Small intestine (tissue), 7 donors: ENCODE measurements around the gene FBXL17. TPM values are rescaled to one million over a fixed set of nuclear protein-coding genes. Genes with fewer than 3 reads are reported as not detected.
"Not testable (repeated sequence)": the region's sequence is repeated elsewhere in the genome, so short reads cannot be mapped to it uniquely, and the experiment has no call there.

Experiments used
- DNase-seq, 2 donors: peaks; one replicate each; pipeline versions ENCODE4 v3.0.0 to v3.0.0-alpha.2; 2013
- FAIRE-seq: peaks from 2 replicates; lab custom pipeline; 2012; peaks lifted over from hg19 to GRCh38; lab: Jason Lieb, UNC
- H3K27ac ChIP-seq, 3 donors: one replicate each; pipeline ENCODE4 v1.5.1; 2013; ENCODE audit warnings: low read length in 2 of 3, mild to moderate bottlenecking in 2 of 3, control low read depth in 1 of 3, inconsistent platforms in 1 of 3, low read depth in 1 of 3, moderate library complexity in 1 of 3
- H3K27me3 ChIP-seq, 3 donors: one replicate each; pipeline ENCODE4 v1.6.1; 2013; ENCODE audit warnings: low read length in 3 of 3, inconsistent platforms in 1 of 3; ENCODE audit not compliant: control insufficient read depth in 3 of 3, insufficient read depth in 3 of 3
- H3K36me3 ChIP-seq, 3 donors: one replicate each; pipeline ENCODE4 v1.6.1; 2013; ENCODE audit warnings: low read length in 3 of 3, inconsistent platforms in 1 of 3, low read depth in 1 of 3, mild to moderate bottlenecking in 1 of 3, moderate library complexity in 1 of 3; ENCODE audit not compliant: control insufficient read depth in 3 of 3, insufficient read depth in 2 of 3
- H3K4me1 ChIP-seq, 3 donors: one replicate each; pipeline ENCODE4 v1.6.1; 2013; ENCODE audit warnings: low read length in 2 of 3, inconsistent platforms in 1 of 3, low read depth in 1 of 3, mild to moderate bottlenecking in 1 of 3, moderate library complexity in 1 of 3; ENCODE audit not compliant: control insufficient read depth in 3 of 3, insufficient read depth in 2 of 3
- H3K4me3 ChIP-seq, 3 donors: one replicate each; pipeline ENCODE4 v1.5.1; 2013; ENCODE audit warnings: low read length in 3 of 3, control low read depth in 1 of 3, inconsistent platforms in 1 of 3, low read depth in 1 of 3, mild to moderate bottlenecking in 1 of 3, moderate library complexity in 1 of 3
- H3K9me3 ChIP-seq, 2 donors: one replicate each; pipeline ENCODE4 v1.6.1; 2013; ENCODE audit warnings: low read depth in 1 of 2, low read length in 1 of 2; ENCODE audit not compliant: control insufficient read depth in 2 of 2, insufficient read depth in 1 of 2
- WGBS, 3 donors: extraction: QIAGEN DNeasy Blood & Tissue Kit; methylation state at CpG; one replicate each; pipeline ENCODE4 v1.1.7; 2013; 5-methylcytosine and 5-hydroxymethylcytosine counted together
- polyA plus RNA-seq, 4 donors: library from polyadenylated mRNA; stranded (reverse) in 3 of 4; unstranded in 1 of 4; fragments of 200-250 nt in 3 of 4; fragments of 120-200 nt in 1 of 4; gene quantifications; one replicate each; pipeline versions ENCODE4 v1.2.1 to v1.2.3, GENCODE V29; 2013
- donor health status: healthy with polysubstance abuse.
- donor health status: control.
- donor health status: control.
- donor health status: Bipolar disorder and iron deficiency.
- donor health status: healthy.

Gene FBXL17
- polyA plus RNA-seq, 4 donors = 5.4 to 20.6 (median 8.3) TPM

- Histone ChIP-seq H3K4me1 (no peaks in the 10 kb centered on the region), H3K4me3 (no peak overlapping the region), H3K27ac (no peak overlapping the region), H3K36me3 (peaks cover 0 to 3% (median 2%) of the 10 kb centered on the region in 3 donors), H3K9me3 (no peaks in the 10 kb centered on the region), H3K27me3 (no peaks in the 10 kb centered on the region)
- DNase-seq (peak in 1 of 2 donors; percentile 21), FAIRE-seq (no peak)
- 67 to 87% (median 68%) methylated on average over 7 of the region's 7 CpGs for WGBS, 3 donors
These were observed 199.9 kb downstream of the FBXL17 start for GRCh38 chr5:108181975-108182374.

- Histone ChIP-seq H3K27ac (no peak overlapping the region), H3K9me3 (no peaks in the 10 kb centered on the region), H3K36me3 (peaks cover 0 to 3% (median 0%) of the 10 kb centered on the region in 3 donors), H3K27me3 (no peaks in the 10 kb centered on the region), H3K4me3 (no peak overlapping the region), H3K4me1 (peaks cover 0 to 6% (median 2%) of the 10 kb centered on the region in 3 donors)
- DNase-seq (peak; percentile 64), FAIRE-seq (peak; percentile 76)
These were observed 207.6 kb downstream of the FBXL17 start for GRCh38 chr5:108174286-108174685.

- DNase-seq = no peak
- H3K4me3 ChIP-seq = no peak overlapping the region
- no peaks in the 10 kb centered on the region for H3K27me3 ChIP-seq
- H3K9me3 ChIP-seq = no peaks in the 10 kb centered on the region
- H3K4me1 ChIP-seq = peaks cover 0 to 6% (median 2%) of the 10 kb centered on the region in 3 donors
- H3K27ac ChIP-seq = no peak overlapping the region
- no peaks in the 10 kb centered on the region for H3K36me3 ChIP-seq
- no peak for FAIRE-seq
- 93 to 98% (median 98%) methylated on average over 6 of the region's 6 CpGs for WGBS, 3 donors
These were observed 210.1 kb downstream of the FBXL17 start for GRCh38 chr5:108171759-108172158.

- no peaks in the 10 kb centered on the region for H3K36me3 ChIP-seq
- H3K27ac ChIP-seq = no peak overlapping the region
- H3K27me3 ChIP-seq = no peaks in the 10 kb centered on the region
- DNase-seq (no peak), FAIRE-seq (no peak)
- H3K9me3 ChIP-seq = no peaks in the 10 kb centered on the region
- WGBS, 3 donors = 76 to 95% (median 92%) methylated on average over 2 of the region's 2 CpGs
- H3K4me1 ChIP-seq = peaks cover 0 to 1% (median 0%) of the 10 kb centered on the region in 3 donors
- H3K4me3 ChIP-seq = no peak overlapping the region
These were observed 213.0 kb downstream of the FBXL17 start for GRCh38 chr5:108168915-108169314.

- Histone ChIP-seq H3K4me1 (peaks cover 0 to 1% (median 0%) of the 10 kb centered on the region in 3 donors), H3K27me3 (no peaks in the 10 kb centered on the region), H3K27ac (no peak overlapping the region), H3K36me3 (no peaks in the 10 kb centered on the region), H3K9me3 (no peaks in the 10 kb centered on the region), H3K4me3 (no peak overlapping the region)
- whole genome bisulfite sequencing, 3 donors = 63 to 95% (median 80%) methylated on average over 2 of the region's 2 CpGs
- no peak for FAIRE-seq
- DNase-seq = no peak
These were observed 214.7 kb downstream of the FBXL17 start for GRCh38 chr5:108167174-108167573.

GRCh38 chr5:108164574-108164973, 217.3 kb downstream of the FBXL17 start:
- H3K9me3 ChIP-seq = no peaks in the 10 kb centered on the region
- H3K4me3 ChIP-seq = no peak overlapping the region
- no peak overlapping the region for H3K27ac ChIP-seq
- FAIRE-seq (no peak), DNase-seq (no peak)
- H3K4me1 ChIP-seq = peaks cover 0 to 1% (median 0%) of the 10 kb centered on the region in 3 donors
- no peaks in the 10 kb centered on the region for H3K36me3 ChIP-seq
- WGBS, 3 donors = 95 to 100% (median 99%) methylated on average over 2 of the region's 2 CpGs
- H3K27me3 ChIP-seq = no peaks in the 10 kb centered on the region

GRCh38 chr5:108152854-108153253, 229.0 kb downstream of the FBXL17 start:
- H3K36me3 ChIP-seq, H3K27ac ChIP-seq, H3K27me3 ChIP-seq, H3K4me1 ChIP-seq, FAIRE-seq, DNase-seq, H3K9me3 ChIP-seq, H3K4me3 ChIP-seq: not testable (repeated sequence)
- 91 to 100% (median 95%) methylated on average over 1 of the region's 1 CpG for WGBS, 3 donors

GRCh38 chr5:108149369-108149768, 232.5 kb downstream of the FBXL17 start:
- no peak for DNase-seq
- no peak overlapping the region for H3K4me3 ChIP-seq
- no peaks in the 10 kb centered on the region for H3K4me1 ChIP-seq
- H3K27me3 ChIP-seq = no peaks in the 10 kb centered on the region
- no peak for FAIRE-seq
- H3K27ac ChIP-seq = no peak overlapping the region
- no peaks in the 10 kb centered on the region for H3K36me3 ChIP-seq
- WGBS, 3 donors = 94 to 100% (median 96%) methylated on average over 1 of the region's 1 CpG
- no peaks in the 10 kb centered on the region for H3K9me3 ChIP-seq

GRCh38 chr5:108148715-108149139, 233.2 kb downstream of the FBXL17 start:
- no peak for FAIRE-seq
- no peaks in the 10 kb centered on the region for H3K9me3 ChIP-seq
- no peaks in the 10 kb centered on the region for H3K27me3 ChIP-seq

More at GRCh38 chr5:108148715-108149139, 233.2 kb downstream of the FBXL17 start:
- Histone ChIP-seq H3K27ac (no peak overlapping the region), H3K36me3 (no peaks in the 10 kb centered on the region), H3K4me3 (no peak overlapping the region), H3K4me1 (no peaks in the 10 kb centered on the region)
- peak; percentile 20 to 31 for DNase-seq
